Right lobe of liver (tissue), 6 donors: ENCODE measurements around the gene ECE1. TPM values are rescaled to one million over a fixed set of nuclear protein-coding genes. Genes with fewer than 3 reads are reported as not detected.
A peak's percentile ranks its signal among the peaks of the same experiment; 100 is the strongest.

Source experiments
- ATAC-seq, 4 donors: fragments of 200-7000 bp; cut with Tn5 transposase; one replicate each; pipeline ENCODE4 v1.9.1; 2020; ENCODE audit warnings: mild to moderate bottlenecking in 4 of 4, moderate library complexity in 4 of 4
- DNase-seq, 3 donors: peaks; one replicate each; pipeline ENCODE4 v3.0.0-alpha.2; 2020
- H3K27ac ChIP-seq, 3 donors: fragments of 200-600 bp; one replicate each; pipeline ENCODE4 v1.8.0; 2022
- H3K27me3 ChIP-seq, 2 donors: fragments of 200-600 bp; one replicate each; pipeline ENCODE4 v1.8.0; 2022
- H3K36me3 ChIP-seq, 4 donors: fragments of 200-600 bp; sonication (generic) in 1 of 4; one replicate each; pipeline versions ENCODE4 v1.5.1 to v1.8.0; 2017 to 2022; ENCODE audit warnings: control low read depth in 1 of 4
- H3K4me1 ChIP-seq, 4 donors: fragments of 200-600 bp; sonication (generic) in 1 of 4; one replicate each; pipeline versions ENCODE4 v1.5.1 to v1.8.0; 2017 to 2022; ENCODE audit warnings: control low read depth in 1 of 4
- H3K4me3 ChIP-seq, 3 donors: fragments of 200-600 bp; one replicate each; pipeline ENCODE4 v1.8.0; 2022
- H3K9me3 ChIP-seq, 4 donors: fragments of 200-600 bp; sonication (generic) in 1 of 4; one replicate each; pipeline versions ENCODE4 v1.5.1 to v1.8.0; 2017 to 2022; ENCODE audit warnings: control low read depth in 1 of 4
- CTCF ChIP-seq, 4 donors: fragments of 200-600 bp in 3 of 4; fragments of 450-650 bp in 1 of 4; IDR thresholded peaks; one replicate each; pipeline versions ENCODE4 v1.5.1 to v1.8.0; 2016 to 2022; ENCODE audit warnings: antibody characterized with exemption in 4 of 4, mild to moderate bottlenecking in 2 of 4
- POLR2A ChIP-seq: fragments of 450-650 bp; IDR thresholded peaks from one replicate; pipeline ENCODE4 v1.6.1; 2017; ENCODE audit warnings: antibody characterized with exemption, mild to moderate bottlenecking
- WGBS: methylation state at CpG from one replicate; pipeline ENCODE4 v1.1.6; 2018; ENCODE audit warnings: low coverage, low lambda C conversion rate; ENCODE audit not compliant: insufficient coverage; ENCODE audit errors: missing lambda C conversion rate; 5-methylcytosine and 5-hydroxymethylcytosine counted together
- intact Hi-C, 2 donors: fragments of 100-400 bp; cut with DNase I; formaldehyde crosslinking; loops; one replicate each; pipeline versions ENCODE4 v1.11.2 to v1.14.1; 2022
- total RNA-seq, 6 experiments: library from RNA; depleted of rRNA in 2 of 6; stranded (reverse); fragments of >200 nt in 2 of 6; fragmentation: NEBNext Ultra II Directional in 3 of 6; extraction: Animal tissue kit (Norgen Biotek cat#: 25700) in 3 of 6; gene quantifications; one replicate each; pipeline versions ENCODE4 v1.1.0 to v1.2.4, GENCODE V29; 2016 to 2023
- donor health status: DM: no; HTN: yes; CAD: no.
- donor health status: DM: no; HTN: no; CAD: no.
- donor health status: DM: no; HTN: no; CAD: no.
- donor health status: DM: no; HTN: yes; CAD: no.
- donor health status: DM: no; HTN: yes; CAD: no.

ECE1 gene
- total RNA-seq, 6 experiments from 2014 or later: 39.7 to 61.3 (median 43.8) TPM

GRCh38 chr1:21278860-21279845, 11.1 kb downstream of the ECE1 start:
- H3K27me3 ChIP-seq: no peaks in the 10 kb centered on the region
- peak overlapping the region in 2 of 3 donors; percentile 10 to 17 for H3K4me3 ChIP-seq
- 73% methylated on average over 7 of the region's 28 CpGs for WGBS
- peak; percentile 28 to 63 (median 39) for ATAC-seq
- no peak for DNase-seq
- peak overlapping the region; percentile 33 to 80 (median 68) for H3K27ac ChIP-seq
- intact Hi-C loops: no loop called here
- peaks cover 0 to under 1% (median 0%) of the 10 kb centered on the region in 4 donors for H3K36me3 ChIP-seq
- H3K9me3 ChIP-seq: no peaks in the 10 kb centered on the region
- peaks cover 0 to 8% (median 0%) of the 10 kb centered on the region in 4 donors for H3K4me1 ChIP-seq
- TF ChIP-seq POLR2A: no peak
- TF ChIP-seq CTCF (IDR thresholded peaks at IDR 0.05): no peak

- no peaks in the 10 kb centered on the region for H3K9me3 ChIP-seq
- H3K4me3 ChIP-seq: peak overlapping the region in 2 of 3 donors; percentile 10 to 17
- H3K27me3 ChIP-seq: no peaks in the 10 kb centered on the region
- WGBS: 71% methylated on average over 5 of the region's 9 CpGs
- ATAC-seq (peak in 3 of 4 donors; percentile 11 to 34 (median 30)), DNase-seq (no peak)
- H3K4me1 ChIP-seq: peaks cover 0 to 12% (median 0%) of the 10 kb centered on the region in 4 donors
- peaks cover 0 to 6% (median 0%) of the 10 kb centered on the region in 4 donors for H3K36me3 ChIP-seq
- TF ChIP-seq CTCF (IDR thresholded peaks at IDR 0.05): no peak
- no peak for TF ChIP-seq POLR2A
- peak overlapping the region; percentile 38 to 80 (median 68) for H3K27ac ChIP-seq
- intact Hi-C loops: no loop called here
These were observed 11.9 kb downstream of the ECE1 start for GRCh38 chr1:21278208-21278859.

- peak overlapping the region in 2 of 3 donors; percentile 24 to 38 for H3K27ac ChIP-seq
- DNase-seq (no peak), ATAC-seq (peak in 3 of 4 donors; percentile 9 to 23 (median 21))
- peaks cover 0 to 14% (median 0%) of the 10 kb centered on the region in 4 donors for H3K36me3 ChIP-seq
- no peaks in the 10 kb centered on the region for H3K27me3 ChIP-seq
- no peaks in the 10 kb centered on the region for H3K9me3 ChIP-seq
- WGBS: 0% methylated on average over 1 of the region's 7 CpGs
- peaks cover 0 to 20% (median under 1%) of the 10 kb centered on the region in 4 donors for H3K4me1 ChIP-seq
- no peak overlapping the region for H3K4me3 ChIP-seq
- TF ChIP-seq CTCF (IDR thresholded peaks at IDR 0.05): no peak
- TF ChIP-seq POLR2A: no peak
- intact Hi-C loops: no loop called here
These were observed 13.1 kb downstream of the ECE1 start for GRCh38 chr1:21277180-21277579.

GRCh38 chr1:21272540-21272939, 17.7 kb downstream of the ECE1 start:
- Histone ChIP-seq H3K4me1 (peaks cover 0 to 54% (median 20%) of the 10 kb centered on the region in 4 donors), H3K9me3 (no peaks in the 10 kb centered on the region), H3K27ac (peak overlapping the region in 1 of 3 donors; percentile 19), H3K27me3 (no peaks in the 10 kb centered on the region), H3K4me3 (no peak overlapping the region), H3K36me3 (peaks cover 0 to 23% (median 0%) of the 10 kb centered on the region in 4 donors)
- intact Hi-C loops: no loop called here
- ATAC-seq (no peak), DNase-seq (no peak)
- TF ChIP-seq CTCF (IDR thresholded peaks at IDR 0.05) (no peak), POLR2A (no peak)
- 83% methylated on average over 1 of the region's 8 CpGs for WGBS
